Esophagus muscularis mucosa (tissue), 4 donors: ENCODE results near the gene OR4E2. TPM values are rescaled to one million over a fixed set of nuclear protein-coding genes. Genes with fewer than 3 reads are reported as not detected.

Experiments used
- DNase-seq: peaks from one replicate; pipeline ENCODE4 v3.0.0-alpha.2; 2017; ENCODE audit errors: extremely low spot score
- H3K27ac ChIP-seq, 4 donors: fragments of 200-600 bp; sonication (generic); replicated peaks in 1 of 4; 1 replicate in 3 of 4; 2 replicates in 1 of 4; pipeline ENCODE4 v1.5.1; 2016 to 2019; ENCODE audit warnings: mild to moderate bottlenecking in 1 of 4
- H3K27me3 ChIP-seq, 4 donors: fragments of 200-600 bp; sonication (generic); one replicate each; pipeline versions ENCODE4 v1.5.1 to v1.6.0; 2016 to 2019
- H3K36me3 ChIP-seq, 4 donors: fragments of 200-600 bp; sonication (generic); one replicate each; pipeline ENCODE4 v1.5.1; 2016 to 2019
- H3K4me1 ChIP-seq, 4 donors: fragments of 200-600 bp; sonication (generic); one replicate each; pipeline ENCODE4 v1.5.1; 2016 to 2019
- H3K4me3 ChIP-seq, 4 donors: fragments of 200-600 bp; sonication (generic); 1 replicate in 2 of 4; 2 replicates in 2 of 4; pipeline ENCODE4 v1.5.1; 2016 to 2019; ENCODE audit warnings: mild to moderate bottlenecking in 4 of 4, moderate library complexity in 1 of 4
- H3K9me3 ChIP-seq, 4 donors: fragments of 200-600 bp; sonication (generic); 1 replicate in 3 of 4; 2 replicates in 1 of 4; pipeline ENCODE4 v1.5.1; 2016 to 2019
- CTCF ChIP-seq, 3 experiments: fragments of 200-600 bp in 2 of 3; fragments of 450-650 bp in 1 of 3; sonication (generic) in 2 of 3; IDR thresholded peaks; one replicate each; pipeline ENCODE4 v1.5.1; 2017 to 2019; ENCODE audit warnings: antibody characterized with exemption in 3 of 3, mild to moderate bottlenecking in 2 of 3, moderate library complexity in 1 of 3
- EP300 ChIP-seq: sonication (generic); formaldehyde crosslinking; IDR thresholded peaks from one replicate; pipeline ENCODE4 v1.6.1; 2017; ENCODE audit warnings: antibody characterized with exemption
- POLR2A ChIP-seq: fragments of 450-650 bp; IDR thresholded peaks from one replicate; pipeline ENCODE4 v1.6.1; 2017; ENCODE audit warnings: antibody characterized with exemption, moderate library complexity, mild to moderate bottlenecking, low read depth
- POLR2AphosphoS5 ChIP-seq, 2 donors: sonication (generic); formaldehyde crosslinking; IDR thresholded peaks; one replicate each; pipeline ENCODE4 v1.6.1; 2017; ENCODE audit warnings: antibody characterized with exemption in 2 of 2
- WGBS: methylation state at CpG from one replicate; pipeline ENCODE4 v1.1.5; 2018; 5-methylcytosine and 5-hydroxymethylcytosine counted together
- intact Hi-C: fragments of 100-400 bp; cut with DNase I; formaldehyde crosslinking; loops from one replicate; pipeline ENCODE4 v1.15.1; 2023
- total RNA-seq, 4 donors: library from RNA; depleted of rRNA; stranded (reverse); fragments of >200 nt; gene quantifications; one replicate each; pipeline versions ENCODE4 v1.1.0 to v1.2.1, GENCODE V29; 2016

Gene OR4E2
- total RNA-seq, 4 donors from 2014 or later, result not detected

GRCh38 chr14:21699551-21699950 is 45.9 kb downstream of the OR4E2 start:
- no peak overlapping the region for H3K4me3 ChIP-seq
- H3K4me1 ChIP-seq, result no peaks in the 10 kb centered on the region
- no peaks in the 10 kb centered on the region for H3K36me3 ChIP-seq
- no peak overlapping the region for H3K27ac ChIP-seq
- no peak for DNase-seq
- no peak for TF ChIP-seq POLR2A
- TF ChIP-seq EP300, result no peak
- no peak for TF ChIP-seq POLR2AphosphoS5 (IDR thresholded peaks at IDR 0.05)
- TF ChIP-seq CTCF (IDR thresholded peaks at IDR 0.05), result no peak
- intact Hi-C loops, result no loop called here
- no peaks in the 10 kb centered on the region for H3K9me3 ChIP-seq
- 87% methylated on average over 2 of the region's 2 CpGs for WGBS
- no peaks in the 10 kb centered on the region for H3K27me3 ChIP-seq

- no peak overlapping the region for H3K27ac ChIP-seq
- DNase-seq, result no peak
- TF ChIP-seq EP300 (no peak), POLR2AphosphoS5 (IDR thresholded peaks at IDR 0.05) (no peak), POLR2A (no peak)
- peaks cover 0 to 14% (median 4%) of the 10 kb centered on the region in 4 donors for H3K9me3 ChIP-seq
- intact Hi-C loops, result no loop called here
- no peaks in the 10 kb centered on the region for H3K36me3 ChIP-seq
- no peaks in the 10 kb centered on the region for H3K4me1 ChIP-seq
- H3K4me3 ChIP-seq, result no peak overlapping the region
- no peaks in the 10 kb centered on the region for H3K27me3 ChIP-seq
- WGBS, result 64% methylated on average over 2 of the region's 2 CpGs
Measured at GRCh38 chr14:21702316-21702715, 48.7 kb downstream of the OR4E2 start.

GRCh38 chr14:21703357-21704326 is 50.0 kb downstream of the OR4E2 start:
- WGBS, result 63% methylated on average over 2 of the region's 2 CpGs
- no peaks in the 10 kb centered on the region for H3K4me1 ChIP-seq
- DNase-seq, result no peak
- intact Hi-C loops, result no loop called here
- TF ChIP-seq POLR2AphosphoS5 (IDR thresholded peaks at IDR 0.05) (no peak), EP300 (no peak), CTCF (IDR thresholded peaks at IDR 0.05) (no peak), POLR2A (no peak)
- peaks cover 0 to 16% (median 4%) of the 10 kb centered on the region in 4 donors for H3K9me3 ChIP-seq
- H3K36me3 ChIP-seq, result no peaks in the 10 kb centered on the region
- H3K27me3 ChIP-seq, result no peaks in the 10 kb centered on the region
- no peak overlapping the region for H3K27ac ChIP-seq
- H3K4me3 ChIP-seq, result no peak overlapping the region

- H3K27ac ChIP-seq, result no peak overlapping the region
- TF ChIP-seq POLR2AphosphoS5 (IDR thresholded peaks at IDR 0.05), result no peak
- TF ChIP-seq EP300, result no peak
- TF ChIP-seq CTCF (IDR thresholded peaks at IDR 0.05), result no peak
- TF ChIP-seq POLR2A, result no peak
- H3K4me3 ChIP-seq, result no peak overlapping the region
- peaks cover 0 to 16% (median 4%) of the 10 kb centered on the region in 4 donors for H3K9me3 ChIP-seq
- DNase-seq, result no peak
- H3K27me3 ChIP-seq, result no peaks in the 10 kb centered on the region
- H3K4me1 ChIP-seq, result no peaks in the 10 kb centered on the region
- intact Hi-C loops, result no loop called here
- no peaks in the 10 kb centered on the region for H3K36me3 ChIP-seq
Measured at GRCh38 chr14:21704338-21704737, 50.7 kb downstream of the OR4E2 start.

- Histone ChIP-seq H3K9me3 (peaks cover 0 to 11% (median 2%) of the 10 kb centered on the region in 4 donors), H3K4me1 (no peaks in the 10 kb centered on the region), H3K27ac (no peak overlapping the region), H3K36me3 (no peaks in the 10 kb centered on the region), H3K4me3 (no peak overlapping the region), H3K27me3 (no peaks in the 10 kb centered on the region)
- DNase-seq, result no peak
- WGBS, result 31% methylated on average over 3 of the region's 3 CpGs
- intact Hi-C loops, result no loop called here
- TF ChIP-seq EP300, result no peak
- no peak for TF ChIP-seq POLR2AphosphoS5 (IDR thresholded peaks at IDR 0.05)
- peak; percentile 38 to 72 (median 57) for TF ChIP-seq CTCF (IDR thresholded peaks at IDR 0.05)
Measured at GRCh38 chr14:21711360-21711961, 57.8 kb downstream of the OR4E2 start.
